Testis (tissue), 3 donors: ENCODE data around the gene KMT5B. TPM values are rescaled to one million over a fixed set of nuclear protein-coding genes. Genes with fewer than 3 reads are reported as not detected.

Experiments used
- DNase-seq: peaks from one replicate; pipeline ENCODE4 v3.0.0-alpha.2; 2019
- H3K27ac ChIP-seq, 2 donors: fragments of 200-600 bp; sonication (generic); one replicate each; pipeline ENCODE4 v1.5.1; 2019
- H3K27me3 ChIP-seq: fragments of 200-600 bp; sonication (generic); one replicate; pipeline ENCODE4 v1.5.1; 2019
- H3K36me3 ChIP-seq: fragments of 200-600 bp; sonication (generic); one replicate; pipeline ENCODE4 v1.5.1; 2017; ENCODE audit warnings: low read depth; ENCODE audit errors: missing control alignments
- H3K4me1 ChIP-seq: fragments of 200-600 bp; sonication (generic); one replicate; pipeline ENCODE4 v1.5.1; 2019
- H3K4me3 ChIP-seq, 2 donors: fragments of 200-600 bp; sonication (generic); one replicate each; pipeline ENCODE4 v1.5.1; 2017 to 2019
- H3K9me3 ChIP-seq: fragments of 200-600 bp; sonication (generic); one replicate; pipeline ENCODE4 v1.5.1; 2017
- CTCF ChIP-seq, 3 experiments: fragments of 450-650 bp in 2 of 3; fragments of 200-600 bp in 1 of 3; sonication (generic) in 1 of 3; IDR thresholded peaks; one replicate each; pipeline ENCODE4 v1.5.1; 2016 to 2019; ENCODE audit warnings: antibody characterized with exemption in 3 of 3, mild to moderate bottlenecking in 2 of 3, moderate library complexity in 1 of 3
- POLR2A ChIP-seq: fragments of 450-650 bp; IDR thresholded peaks from one replicate; pipeline ENCODE4 v1.6.1; 2017; ENCODE audit warnings: antibody characterized with exemption, mild to moderate bottlenecking, moderate library complexity
- WGBS, 2 donors: methylation state at CpG; one replicate each; pipeline ENCODE4 v1.1.5; 2018; 5-methylcytosine and 5-hydroxymethylcytosine counted together
- intact Hi-C: fragments of 100-400 bp; cut with DNase I; formaldehyde crosslinking; loops from one replicate; pipeline ENCODE4 v1.15.1; 2023; ENCODE audit warnings: low total_unique reads
- polyA plus RNA-seq: library from polyadenylated mRNA; stranded (reverse); fragments of 350-450 nt; fragmentation: Illumina TruSeq; extraction: RNeasy Lipid Tissue Mini Kit (QIAGEN cat#74804); gene quantifications from one replicate; pipeline ENCODE4 v1.2.3, GENCODE V29; 2014; ENCODE audit warnings: low read depth, low replicate concordance; ENCODE audit not compliant: insufficient read depth
- total RNA-seq, 2 donors: library from RNA; depleted of rRNA; stranded (reverse); fragments of >200 nt; gene quantifications; one replicate each; pipeline ENCODE4 v1.2.3, GENCODE V29; 2016

KMT5B gene
- total and polyA plus RNA-seq, 3 donors from 2014 or later, result 42.1 to 56.5 (median 44.1) TPM

- DNase-seq, result no peak
- no peaks in the 10 kb centered on the region for H3K27me3 ChIP-seq
- H3K9me3 ChIP-seq, result no peaks in the 10 kb centered on the region
- H3K4me3 ChIP-seq, result no peak overlapping the region
- H3K36me3 ChIP-seq, result no peaks in the 10 kb centered on the region
- H3K4me1 ChIP-seq, result peaks cover 43% of the 10 kb centered on the region
- 46 to 58% methylated on average over 9 of the region's 9 CpGs for WGBS, 2 donors
- H3K27ac ChIP-seq, result peak overlapping the region in 1 of 2 donors; percentile 22
- TF ChIP-seq POLR2A, result no peak
- no peak for TF ChIP-seq CTCF (IDR thresholded peaks at IDR 0.05)
- intact Hi-C loops, result no loop called here
Observed at GRCh38 chr11:68122936-68123539, 90.1 kb downstream of the KMT5B start.

- intact Hi-C loops, result no loop called here
- WGBS, 2 donors, result 0% methylated on average over 5 to 83 of the region's 107 CpGs
- H3K27ac ChIP-seq, result peak within 1 kb of the TSS; percentile 93 to 98
- H3K36me3 ChIP-seq, result no peaks in the 10 kb centered on the region
- no peaks in the 10 kb centered on the region for H3K27me3 ChIP-seq
- DNase-seq, result peak; percentile 96
- H3K4me1 ChIP-seq, result peaks cover 32% of the 10 kb centered on the region
- H3K9me3 ChIP-seq, result no peaks in the 10 kb centered on the region
- TF ChIP-seq POLR2A, result peak; percentile 83
- TF ChIP-seq CTCF (IDR thresholded peaks at IDR 0.05), result peak in 1 of 3 experiments; percentile 2
- peak within 1 kb of the TSS; percentile 71 to 74 for H3K4me3 ChIP-seq
Observed at GRCh38 chr11:68121067-68121899, 91.8 kb downstream of the KMT5B start, which contains the start of gene CHKA. TSS of gene CHKA (minus strand) at chr11:68121388. CDS start at chr11:68121177, 211 bp downstream.

- no peaks in the 10 kb centered on the region for H3K27me3 ChIP-seq
- intact Hi-C loops, result no loop called here
- peaks cover 32% of the 10 kb centered on the region for H3K4me1 ChIP-seq
- peak overlapping the region; percentile 74 to 93 for H3K27ac ChIP-seq
- H3K36me3 ChIP-seq, result no peaks in the 10 kb centered on the region
- peak; percentile 71 for DNase-seq
- no peak for TF ChIP-seq POLR2A
- no peak for TF ChIP-seq CTCF (IDR thresholded peaks at IDR 0.05)
- WGBS, 2 donors, result 2 to 7% methylated on average over 12 to 48 of the region's 73 CpGs
- peak overlapping the region; percentile 67 to 74 for H3K4me3 ChIP-seq
- no peaks in the 10 kb centered on the region for H3K9me3 ChIP-seq
Observed at GRCh38 chr11:68120273-68121066, 92.6 kb downstream of the KMT5B start.

- intact Hi-C loops, result no loop called here
- Histone ChIP-seq H3K36me3 (no peaks in the 10 kb centered on the region), H3K9me3 (no peaks in the 10 kb centered on the region), H3K4me1 (peaks cover 22% of the 10 kb centered on the region), H3K27ac (peak overlapping the region; percentile 17 to 29), H3K27me3 (no peaks in the 10 kb centered on the region), H3K4me3 (peak overlapping the region in 1 of 2 donors; percentile 67)
- DNase-seq, result no peak
- TF ChIP-seq CTCF (IDR thresholded peaks at IDR 0.05) (no peak), POLR2A (no peak)
- WGBS, 2 donors, result 36 to 37% methylated on average over 4 of the region's 4 CpGs
Observed at GRCh38 chr11:68118706-68119448, 94.2 kb downstream of the KMT5B start.
